Amygdala (tissue), 56 donors: ENCODE data around the gene NOX3.
A peak's percentile ranks its signal among the peaks of the same experiment; 100 is the strongest.

Experiments
- DNase-seq, 56 donors: peaks; one replicate each; lab custom pipeline; 2025; lab: John Stamatoyannopoulos, UW

The NOX3 gene

DNA sequence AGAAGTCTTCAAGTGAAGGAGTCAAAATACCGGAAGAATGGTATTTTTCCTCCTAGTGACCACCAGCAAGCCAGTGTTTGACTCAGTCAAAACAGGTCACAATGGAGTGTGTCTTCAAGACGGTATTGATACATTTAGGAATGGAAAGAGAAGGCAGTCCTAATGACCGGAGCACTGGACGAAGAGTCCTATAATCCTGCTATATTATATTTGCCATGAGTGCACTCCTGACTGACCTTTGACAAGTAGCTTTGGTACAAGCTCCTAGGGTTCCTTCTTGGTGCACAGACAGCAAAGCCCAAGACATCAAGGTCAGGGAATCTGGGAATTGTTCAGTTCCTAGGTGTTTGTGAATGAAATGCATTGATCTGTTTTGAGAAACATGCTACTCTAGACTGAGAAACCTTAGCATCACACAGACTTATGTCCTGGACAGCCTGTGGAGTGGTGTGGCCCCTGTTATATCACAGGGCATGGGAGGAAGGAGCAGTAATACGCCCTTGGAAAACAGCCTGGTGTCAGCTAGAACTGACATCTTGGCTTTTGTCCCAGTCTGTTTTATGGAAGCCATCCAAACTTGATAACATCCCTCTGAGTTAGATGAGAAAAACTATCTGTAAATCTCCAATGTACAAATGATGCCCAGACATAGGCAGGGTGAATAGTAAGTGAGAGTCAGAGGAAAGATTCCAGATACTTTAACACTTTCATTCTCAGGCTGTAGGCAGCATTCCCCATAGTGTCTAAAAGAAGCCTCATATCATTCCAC is 18.5 kb downstream of the NOX3 start:
- no peak for DNase-seq

DNA sequence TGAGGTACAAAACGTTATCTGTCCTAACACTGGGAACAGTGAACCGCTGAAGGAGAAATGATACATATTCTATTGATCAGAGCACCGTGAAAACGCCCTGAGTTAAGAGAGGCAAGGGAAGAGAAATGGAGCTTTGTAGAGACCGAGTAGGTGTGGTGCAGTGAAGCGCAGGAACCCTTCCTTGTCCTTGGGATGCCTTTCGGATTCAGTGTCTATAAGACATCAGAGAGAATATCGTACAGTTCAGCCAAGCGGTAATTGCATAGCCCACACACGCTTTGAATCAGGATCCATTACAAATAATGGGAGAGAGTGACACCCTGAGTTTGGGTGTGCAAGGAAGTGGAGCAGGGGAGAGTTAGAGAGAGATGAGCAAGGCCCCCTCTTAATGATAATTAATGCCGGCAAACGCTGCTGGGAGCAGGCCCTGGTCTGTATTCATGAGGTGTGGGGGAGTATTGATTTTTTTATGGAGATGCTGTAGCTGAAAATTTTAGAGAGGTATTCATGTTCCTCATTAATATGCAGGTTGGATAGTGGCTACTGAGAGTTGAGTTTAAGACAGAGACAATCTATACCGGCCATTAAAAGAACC is 20.7 kb downstream of the NOX3 start:
- no peak for DNase-seq

DNA sequence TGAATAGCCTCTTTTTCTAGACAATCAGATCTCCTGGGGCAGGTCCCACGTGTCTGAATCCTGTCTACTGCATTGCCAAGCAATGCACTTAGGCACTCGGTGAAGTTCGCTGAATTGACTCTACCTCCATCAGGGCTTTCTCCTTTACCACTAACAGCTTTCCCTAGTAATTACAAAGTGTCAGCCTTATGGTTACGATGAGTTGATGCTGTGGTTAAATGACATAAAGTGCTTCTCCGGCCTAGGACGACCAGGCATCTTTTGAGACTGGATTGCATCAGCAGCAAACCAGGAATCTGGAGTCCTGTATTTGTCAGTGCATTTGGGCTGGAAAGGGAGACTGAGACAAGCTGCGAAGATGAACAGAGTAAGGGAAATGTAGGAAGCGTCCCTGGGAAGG is 21.5 kb downstream of the NOX3 start:
- no peak for DNase-seq

DNA sequence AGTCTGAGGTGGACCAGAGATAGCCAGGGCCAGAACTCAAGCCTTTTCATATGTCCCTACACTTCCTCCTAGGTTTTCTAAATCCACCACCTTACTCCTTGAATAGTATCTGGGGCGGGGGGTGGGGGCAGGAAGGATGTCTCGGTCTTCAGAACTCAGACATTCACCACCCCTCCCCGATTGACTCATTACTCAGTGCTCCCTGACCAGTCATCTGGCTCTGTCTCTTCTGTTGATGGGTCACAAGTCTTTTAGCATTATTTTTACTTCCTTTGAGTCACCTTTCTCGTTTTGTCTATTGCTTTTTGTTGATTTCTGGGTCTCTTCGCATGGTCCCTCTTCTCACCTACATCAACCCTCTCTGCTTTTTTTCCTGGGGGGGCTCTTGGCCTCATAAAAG is 23.3 kb downstream of the NOX3 start:
- no peak for DNase-seq

DNA sequence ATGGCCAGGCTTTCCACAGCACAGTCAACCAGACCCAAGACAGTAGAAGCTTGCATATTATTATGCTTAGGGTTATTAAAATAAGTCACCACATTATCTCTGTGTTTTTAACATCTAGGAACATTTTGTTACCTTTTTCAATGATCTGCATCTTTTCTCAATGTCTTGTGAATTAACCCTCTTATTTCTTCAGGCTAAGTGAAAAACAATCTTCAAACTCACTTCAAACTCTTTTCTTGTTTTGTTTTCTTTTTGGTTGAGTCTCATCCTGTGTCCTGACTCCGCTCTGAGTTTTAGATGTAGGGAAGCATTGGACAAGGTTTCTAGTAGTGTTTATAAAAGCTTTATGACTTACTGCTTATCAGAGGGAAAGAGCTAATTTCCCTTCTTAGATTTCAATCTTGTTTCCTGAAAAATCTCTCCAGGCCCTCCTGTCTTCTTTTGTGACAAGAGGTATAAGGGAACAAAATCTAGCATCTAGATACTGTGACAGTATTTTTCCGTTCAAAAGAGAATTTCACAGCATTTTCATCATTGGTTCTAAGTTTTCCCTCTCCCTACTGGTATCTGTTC is 26.2 kb downstream of the NOX3 start:
- no peak for DNase-seq

DNA sequence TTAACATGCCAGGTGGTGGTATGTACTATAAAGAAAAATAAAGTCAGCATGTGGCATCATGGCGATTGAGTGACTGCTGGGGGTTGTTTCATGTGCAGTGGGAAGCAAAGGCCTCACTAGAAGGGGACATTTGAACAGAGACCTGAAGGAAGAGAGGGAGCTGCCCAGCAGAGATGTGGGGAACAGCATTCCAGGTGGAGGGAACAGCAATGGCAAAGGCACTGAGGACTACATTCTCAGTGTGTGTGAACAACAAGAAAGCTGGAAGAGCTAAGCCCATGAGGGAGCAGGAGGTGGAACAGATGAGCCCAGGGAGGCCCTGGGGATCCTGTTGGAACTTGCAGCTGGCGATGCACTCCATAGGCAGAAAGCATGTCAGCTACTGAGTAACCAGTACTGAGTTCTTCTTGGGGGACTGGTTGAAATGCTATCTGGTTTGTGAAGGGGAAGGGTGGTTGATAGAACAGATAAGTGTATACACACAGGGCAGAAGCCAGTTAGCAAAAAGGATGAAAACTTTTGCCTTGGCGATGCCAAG is 29.2 kb downstream of the NOX3 start:
- no peak for DNase-seq

DNA sequence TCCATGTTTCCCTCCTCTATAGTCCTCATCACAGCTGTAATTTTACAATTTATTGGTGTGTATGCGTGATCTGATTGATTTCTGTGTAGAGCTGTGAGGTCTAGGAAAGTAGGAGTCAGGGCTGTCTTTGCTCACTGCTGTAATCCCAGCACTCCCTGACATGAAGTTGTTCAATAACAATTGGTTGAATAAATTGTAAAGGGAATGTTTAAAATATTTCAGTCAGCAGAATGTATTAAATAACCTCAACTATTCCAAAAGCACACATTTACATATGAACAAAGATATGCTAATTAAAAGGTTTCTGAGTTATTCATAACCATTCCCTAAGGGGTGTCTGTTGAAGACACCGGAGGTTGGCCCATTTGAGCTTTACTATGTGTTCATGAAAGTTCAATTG is 31.5 kb downstream of the NOX3 start:
- no peak for DNase-seq

DNA sequence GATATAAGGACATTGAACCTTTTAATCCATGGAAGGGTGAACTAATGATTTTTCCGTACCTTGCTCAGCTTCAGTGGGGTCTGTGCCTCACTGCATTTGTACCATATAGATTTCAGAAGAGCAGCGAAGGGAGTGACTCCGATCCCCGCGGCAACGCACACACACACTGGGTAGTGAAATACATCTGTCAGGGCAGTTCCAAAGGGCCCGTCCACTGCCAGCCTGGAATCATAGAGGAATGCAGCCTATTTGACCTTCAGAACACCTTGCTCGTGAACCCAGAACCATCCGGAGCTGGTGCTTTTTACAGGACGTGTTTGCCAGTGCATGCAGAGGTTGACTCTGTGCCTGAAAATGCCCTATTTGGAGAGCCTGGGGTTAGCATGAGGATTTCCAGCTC is 33.0 kb downstream of the NOX3 start:
- no peak for DNase-seq

DNA sequence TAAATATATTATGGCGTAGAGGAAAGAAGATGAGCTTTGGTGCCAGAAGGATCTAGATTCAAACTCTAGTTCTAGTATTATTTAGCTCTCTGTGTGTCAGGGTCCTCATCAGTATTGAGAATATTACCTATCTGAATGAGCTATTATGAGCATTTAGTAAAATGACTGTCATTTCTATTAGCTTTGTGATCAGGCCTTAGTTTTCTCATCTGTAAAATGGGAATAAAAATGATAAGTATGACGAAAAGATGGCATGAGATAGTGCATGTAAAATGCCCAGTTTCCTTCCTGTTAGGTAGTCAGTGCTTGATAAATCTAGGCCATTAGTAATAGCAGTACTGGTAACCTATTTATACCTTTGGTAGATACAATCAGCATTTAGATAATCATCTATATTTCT is 35.1 kb downstream of the NOX3 start:
- no peak for DNase-seq

DNA sequence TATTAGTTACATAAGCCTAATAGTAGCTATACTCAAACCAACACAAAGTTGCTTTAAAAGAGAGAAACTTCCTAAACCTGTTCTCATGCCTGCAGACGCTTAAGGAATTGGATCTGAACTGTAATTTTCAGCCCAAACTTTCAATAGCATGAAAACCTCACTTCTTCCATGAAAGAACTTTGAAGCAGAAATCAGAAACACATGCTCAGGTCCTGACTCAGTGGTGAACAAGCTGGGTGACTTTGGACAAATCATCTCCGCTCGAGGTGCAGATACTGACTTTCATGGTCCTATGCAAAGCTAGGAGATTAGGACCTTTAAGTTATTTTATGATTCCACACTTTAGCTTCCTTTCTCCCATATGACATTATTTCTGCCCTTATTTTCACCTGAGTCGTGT is 36.5 kb downstream of the NOX3 start:
- DNase-seq = no peak

DNA sequence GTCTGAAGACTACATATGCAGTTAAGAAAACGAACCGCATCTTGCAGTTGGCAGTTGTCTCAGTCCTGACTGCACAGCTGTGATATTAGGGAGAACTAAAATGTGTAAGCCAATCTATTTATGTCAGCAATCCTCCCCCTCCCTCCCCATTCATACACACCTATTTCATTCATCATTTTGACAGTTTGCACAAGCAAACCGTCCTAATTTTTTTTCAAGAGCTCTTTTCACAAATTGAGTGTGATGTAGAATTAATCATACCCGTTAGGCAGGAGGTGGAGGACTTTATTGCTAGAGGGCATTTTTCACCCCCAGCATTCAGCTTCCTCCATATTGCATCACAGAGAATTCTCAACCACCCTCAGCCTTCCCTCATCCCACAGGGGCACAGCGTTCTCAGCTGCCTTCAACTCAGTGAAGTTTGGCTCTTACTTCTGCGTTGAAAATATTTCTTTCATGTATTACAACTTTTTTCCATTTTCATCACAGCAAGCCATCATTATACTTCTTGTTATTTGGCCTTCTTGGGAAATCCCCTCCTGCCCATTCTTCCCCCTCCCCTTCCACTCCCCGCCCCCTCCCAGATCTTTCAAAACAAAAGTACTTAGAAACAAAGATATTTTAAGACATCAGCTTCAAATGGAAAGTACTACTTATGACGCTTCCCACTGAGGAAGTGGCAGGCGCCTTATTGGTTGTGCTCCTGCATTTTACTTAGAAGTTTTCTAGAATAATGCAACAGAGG is 37.5 kb downstream of the NOX3 start:
- DNase-seq = peak in 4 of 56 donors; percentile 4 to 19 (median 10)

DNA sequence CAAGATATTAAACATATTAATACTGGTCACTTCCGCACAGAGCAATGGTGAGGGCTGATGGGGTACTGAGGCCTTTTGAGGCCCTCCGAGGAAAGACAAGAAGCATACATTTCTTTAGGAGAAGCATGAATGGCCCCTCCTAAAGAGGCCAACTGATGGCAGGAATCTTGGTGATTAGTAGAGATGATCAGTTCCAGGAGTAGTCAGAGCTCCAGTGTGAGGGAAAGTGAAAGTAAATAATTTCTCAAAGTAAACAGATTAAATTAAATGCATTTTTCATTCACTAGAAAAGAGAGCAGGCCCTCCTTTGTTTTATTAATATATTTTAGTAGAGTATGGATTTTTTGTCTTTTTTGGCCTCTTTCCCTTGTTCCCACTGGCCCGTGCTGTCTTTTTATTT is 38.2 kb downstream of the NOX3 start:
- DNase-seq = no peak

DNA sequence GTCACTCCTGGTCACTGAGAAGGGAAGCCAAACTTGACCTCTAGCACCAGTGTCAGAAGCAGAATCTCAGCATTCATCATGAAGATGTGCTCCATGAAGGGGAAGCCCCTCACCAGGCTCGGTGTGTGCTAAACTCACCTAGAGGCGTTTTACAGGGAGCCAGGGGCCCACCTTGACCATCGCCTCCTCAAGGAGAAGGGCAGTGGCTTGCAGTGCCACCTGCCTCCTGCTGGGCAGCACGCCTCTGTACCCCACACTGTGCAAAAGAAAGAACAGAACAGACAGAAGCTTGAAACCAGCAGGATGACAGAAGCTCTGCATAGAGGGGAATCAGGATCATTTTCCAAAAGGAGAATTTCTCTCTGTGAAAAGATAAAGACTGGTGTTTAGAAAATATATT is 39.7 kb downstream of the NOX3 start:
- no peak for DNase-seq

DNA sequence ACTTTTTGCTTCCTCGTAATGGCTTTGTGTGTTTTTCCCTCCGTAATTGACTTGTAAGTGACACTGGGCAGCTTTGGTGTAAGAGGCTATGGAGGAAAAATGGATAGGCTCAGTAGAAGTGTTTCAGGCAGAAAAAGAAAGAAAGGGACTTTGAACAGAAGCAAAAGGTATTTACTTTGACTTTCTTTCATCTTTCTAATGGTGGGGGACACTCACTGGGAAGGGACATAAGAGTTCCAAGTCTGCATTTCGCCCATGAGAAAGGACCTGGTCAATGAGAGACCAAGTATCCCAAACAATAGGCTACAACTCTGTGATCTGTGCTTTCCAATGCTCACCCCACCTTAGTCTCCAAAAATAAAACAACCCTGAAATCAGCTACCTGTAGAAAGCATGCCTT is 41.6 kb downstream of the NOX3 start:
- DNase-seq = no peak

DNA sequence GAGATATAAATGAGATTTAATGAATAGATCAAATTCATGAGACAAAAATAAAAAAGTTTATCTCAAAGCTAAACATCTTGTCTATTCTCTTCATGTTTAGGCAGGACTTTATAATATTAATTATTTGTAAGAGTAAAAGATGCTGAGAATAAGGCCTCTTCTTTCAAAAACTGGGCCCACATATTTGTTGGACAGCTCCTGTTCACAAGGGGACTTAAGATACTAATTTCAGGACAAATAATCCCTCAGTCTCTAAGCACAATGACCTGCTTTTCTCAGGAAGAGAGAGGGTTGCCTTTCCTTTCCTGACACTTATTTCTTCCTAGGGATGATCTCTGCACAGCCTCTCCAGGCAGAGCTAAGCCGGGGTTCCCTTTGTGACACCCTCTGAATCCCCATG is 43.3 kb downstream of the NOX3 start:
- DNase-seq = no peak

DNA sequence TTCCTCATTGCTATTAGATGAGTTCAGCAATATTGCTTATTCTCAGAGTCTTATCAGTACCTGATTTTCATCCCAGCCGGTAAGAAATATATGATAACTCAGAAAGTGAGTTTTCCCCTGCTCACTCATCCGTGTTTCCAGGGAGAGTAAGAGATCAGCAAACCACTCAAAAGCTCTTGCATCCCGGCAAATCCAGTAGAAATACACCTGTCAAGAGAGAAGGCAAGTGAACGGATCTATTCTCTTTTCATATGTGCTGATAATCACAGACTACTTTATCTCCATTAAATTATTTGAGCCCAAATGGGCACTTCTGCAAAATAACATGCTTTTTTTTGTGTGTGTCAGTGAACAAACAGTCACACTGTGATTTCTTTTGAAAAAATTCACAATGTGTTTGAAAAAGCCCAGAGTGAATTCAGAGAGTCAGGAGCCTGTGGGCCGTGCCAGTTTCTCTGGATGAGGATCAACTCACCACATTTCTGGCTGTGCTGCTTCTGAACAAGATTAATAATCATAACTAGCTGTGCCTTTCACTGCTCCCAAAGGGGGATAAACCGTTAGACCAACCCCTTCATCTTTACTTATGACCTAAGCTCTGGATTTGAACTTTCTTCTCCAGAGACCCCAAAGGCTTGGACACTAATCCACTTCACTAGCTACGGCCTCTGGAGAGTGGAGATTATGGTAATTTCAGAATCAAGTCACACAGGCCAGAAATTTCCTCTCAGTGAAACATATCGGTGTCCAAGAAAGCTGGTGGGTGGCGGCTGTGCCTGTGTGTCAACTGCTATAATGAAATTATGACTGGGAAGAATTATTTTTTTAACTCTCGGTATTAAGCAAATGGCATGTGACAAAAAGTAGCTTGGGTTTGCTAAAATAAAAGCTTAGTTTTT is 44.2 kb downstream of the NOX3 start:
- DNase-seq = peak in 4 of 56 donors; percentile 1 to 33 (median 19)

DNA sequence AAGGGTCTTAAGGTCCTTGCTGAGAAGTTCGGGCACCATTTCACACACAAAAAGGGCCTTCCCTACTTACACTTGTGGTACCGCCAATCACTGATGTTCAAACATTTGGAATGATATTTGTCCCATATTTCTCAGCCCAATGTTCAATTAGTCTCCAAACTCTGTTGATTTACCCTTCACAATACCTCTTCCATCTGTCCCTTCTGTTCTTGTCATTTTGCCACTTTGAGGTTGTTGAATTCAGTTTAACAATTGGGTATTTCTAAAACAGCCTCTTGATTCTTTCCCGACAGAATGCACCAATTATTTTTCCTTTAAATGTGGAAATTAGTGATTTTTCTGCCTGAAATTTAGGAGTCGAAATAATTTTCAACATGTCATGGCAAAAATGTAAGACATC is 46.2 kb downstream of the NOX3 start:
- no peak for DNase-seq

DNA sequence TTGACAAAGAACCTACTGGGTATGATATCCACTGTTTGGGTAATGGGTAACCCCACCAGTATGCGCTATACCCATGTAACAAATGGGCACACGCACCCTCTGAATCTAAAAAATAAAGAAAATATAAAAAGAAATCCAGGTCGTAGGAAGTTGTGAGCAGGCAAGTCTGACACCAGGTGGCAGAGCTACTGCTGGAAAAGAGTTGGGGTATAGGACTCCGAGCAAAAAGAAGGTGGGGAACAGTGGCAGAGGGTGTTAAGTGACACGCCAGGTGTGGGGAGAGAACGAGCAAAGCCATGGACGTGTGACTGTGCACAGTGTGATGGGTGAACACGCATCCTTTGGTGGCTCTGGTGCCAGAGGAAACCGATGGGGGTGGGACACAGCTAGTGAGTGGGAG is 46.7 kb downstream of the NOX3 start:
- no peak for DNase-seq

DNA sequence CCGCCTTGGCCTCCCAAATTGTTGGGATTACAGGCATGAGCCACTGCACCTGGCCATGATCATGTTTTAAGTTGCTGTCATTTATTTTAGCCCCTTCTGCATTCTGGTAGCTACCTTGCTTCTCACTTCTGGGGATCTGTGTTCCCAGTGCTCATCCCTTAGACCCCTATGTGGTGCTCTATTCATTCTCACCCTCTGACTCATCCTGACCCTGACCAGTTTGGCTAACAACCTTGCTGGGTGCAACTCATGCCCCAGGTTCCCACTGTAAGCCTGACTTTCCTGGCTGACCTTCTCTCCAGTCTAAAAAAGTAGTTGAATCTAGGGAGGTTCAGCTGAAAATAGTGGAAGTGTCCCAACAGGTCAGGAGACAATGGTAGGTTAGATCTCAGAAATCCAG is 47.4 kb downstream of the NOX3 start:
- no peak for DNase-seq

DNA sequence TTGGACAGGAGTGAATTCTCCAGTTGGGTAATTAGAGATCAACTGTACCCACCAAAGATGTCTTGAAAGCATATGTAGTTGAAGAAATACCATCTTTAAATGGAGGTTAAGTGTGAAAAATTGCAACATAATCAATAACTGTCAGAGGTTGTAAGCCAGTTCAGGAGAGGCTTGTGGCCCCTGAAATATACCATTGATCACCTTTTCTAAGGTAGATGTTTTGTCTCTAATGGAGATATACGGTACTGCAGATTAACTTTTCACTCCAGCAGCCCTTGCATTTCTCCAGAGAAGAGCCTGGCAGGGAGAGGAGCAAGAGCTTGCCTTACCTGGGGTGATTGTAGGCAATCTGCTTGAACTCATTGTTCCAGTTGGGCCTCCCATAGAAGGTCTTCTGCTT is 48.8 kb downstream of the NOX3 start:
- no peak for DNase-seq
